Measurements from ENCODE around the gene MARCKSL1. TPM values are rescaled to one million over a fixed set of nuclear protein-coding genes. Genes with fewer than 3 reads are reported as not detected.

Gene MARCKSL1
- total and polyA plus RNA-seq, 11 donors, result 6.8 to 44.0 (median 12.1) TPM

DNA sequence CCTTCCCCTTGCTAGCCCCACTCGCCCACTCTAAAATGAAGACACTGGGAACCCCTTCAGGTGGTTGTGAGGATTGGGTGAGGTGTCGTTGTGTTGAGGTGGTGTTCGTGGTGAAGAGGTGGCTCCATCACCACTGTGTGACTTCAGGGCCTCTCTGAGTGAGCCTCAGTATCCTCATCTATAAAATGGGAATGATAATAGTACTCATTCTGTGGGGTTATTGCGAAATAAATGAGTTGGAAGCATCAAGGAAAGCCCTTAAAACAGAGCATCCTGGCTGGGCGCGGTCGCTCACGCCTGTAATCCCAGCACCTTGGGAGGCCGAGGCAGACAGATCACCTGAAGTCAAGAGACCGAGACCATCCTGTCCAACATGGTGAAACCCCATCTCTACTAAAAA is 6.7 kb upstream of the MARCKSL1 start:
- H3K27ac ChIP-seq, result no peak overlapping the region
- TF ChIP-seq, protein P1, sequence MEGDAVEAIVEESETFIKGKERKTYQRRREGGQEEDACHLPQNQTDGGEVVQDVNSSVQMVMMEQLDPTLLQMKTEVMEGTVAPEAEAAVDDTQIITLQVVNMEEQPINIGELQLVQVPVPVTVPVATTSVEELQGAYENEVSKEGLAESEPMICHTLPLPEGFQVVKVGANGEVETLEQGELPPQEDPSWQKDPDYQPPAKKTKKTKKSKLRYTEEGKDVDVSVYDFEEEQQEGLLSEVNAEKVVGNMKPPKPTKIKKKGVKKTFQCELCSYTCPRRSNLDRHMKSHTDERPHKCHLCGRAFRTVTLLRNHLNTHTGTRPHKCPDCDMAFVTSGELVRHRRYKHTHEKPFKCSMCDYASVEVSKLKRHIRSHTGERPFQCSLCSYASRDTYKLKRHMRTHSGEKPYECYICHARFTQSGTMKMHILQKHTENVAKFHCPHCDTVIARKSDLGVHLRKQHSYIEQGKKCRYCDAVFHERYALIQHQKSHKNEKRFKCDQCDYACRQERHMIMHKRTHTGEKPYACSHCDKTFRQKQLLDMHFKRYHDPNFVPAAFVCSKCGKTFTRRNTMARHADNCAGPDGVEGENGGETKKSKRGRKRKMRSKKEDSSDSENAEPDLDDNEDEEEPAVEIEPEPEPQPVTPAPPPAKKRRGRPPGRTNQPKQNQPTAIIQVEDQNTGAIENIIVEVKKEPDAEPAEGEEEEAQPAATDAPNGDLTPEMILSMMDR (IDR thresholded peaks at IDR 0.05), result no peak
- no peak for TF ChIP-seq POLR2A (IDR thresholded peaks at IDR 0.05)
- peaks cover 0 to 43% (median 5%) of the 10 kb centered on the region in 12 donors for H3K4me1 ChIP-seq
- ATAC-seq, result no peak
- 90 to 99% (median 96%) methylated on average over 10 of the region's 10 CpGs for WGBS, 4 donors
- H3K9me3 ChIP-seq, result no peaks in the 10 kb centered on the region
- H3K27me3 ChIP-seq, result no peaks in the 10 kb centered on the region
- H3K4me3 ChIP-seq, result no peak overlapping the region
- no peak for DNase-seq
- no peaks in the 10 kb centered on the region for H3K36me3 ChIP-seq
- intact Hi-C loops (cut with DNase I), result no loop called here

DNA sequence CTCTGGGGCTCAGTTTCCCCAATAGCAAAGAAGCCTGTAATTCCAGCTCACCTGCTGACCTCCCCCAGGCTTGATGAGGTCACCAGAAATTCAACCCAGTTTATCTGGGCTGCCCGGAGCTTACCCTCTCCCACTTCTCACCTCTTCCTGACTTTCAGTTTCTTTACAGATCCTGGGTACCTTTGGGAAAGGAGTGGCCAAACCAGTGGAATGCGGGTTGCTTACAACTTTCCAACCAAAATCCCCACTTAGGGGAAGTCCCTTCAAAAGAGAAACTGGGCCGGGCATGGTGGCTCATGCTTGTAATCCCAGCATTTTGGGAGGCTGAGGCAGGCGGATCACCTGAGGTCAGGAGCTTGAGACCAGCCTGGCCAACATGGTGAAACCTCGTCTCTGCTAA is 5.9 kb upstream of the MARCKSL1 start:
- H3K4me1 ChIP-seq, result peaks cover 2 to 50% (median 9%) of the 10 kb centered on the region in 12 donors
- 80 to 85% (median 82%) methylated on average over 5 of the region's 5 CpGs for WGBS, 4 donors

DNA sequence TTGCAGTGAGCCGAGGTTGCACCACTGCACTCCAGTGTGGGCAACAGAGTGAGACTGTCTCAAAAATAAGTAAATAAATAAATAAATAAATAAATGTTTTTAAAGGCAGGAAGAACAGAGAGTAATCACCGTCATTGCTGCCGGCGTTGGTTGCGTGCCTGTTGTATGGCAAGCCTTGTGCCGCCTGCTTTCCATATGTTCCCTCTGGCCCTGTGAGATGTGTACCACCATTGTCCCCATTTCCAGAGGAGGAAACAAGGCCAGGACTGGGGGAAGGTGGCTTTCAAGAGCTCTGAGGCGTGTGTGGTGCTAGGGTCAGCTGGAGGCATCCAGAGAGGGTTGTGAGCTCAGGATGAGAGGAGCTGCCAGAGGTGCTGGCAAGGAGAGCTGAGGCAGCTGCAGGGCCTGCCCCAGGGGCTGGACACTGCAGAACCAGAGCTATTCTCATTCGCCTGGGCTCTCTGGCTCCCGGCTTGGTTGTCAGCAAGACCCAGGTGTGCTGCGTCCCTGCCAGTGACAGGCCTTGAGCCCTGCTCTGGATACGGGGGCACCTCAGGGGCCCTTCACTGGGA is 5.2 kb upstream of the MARCKSL1 start:
- no peak overlapping the region for H3K4me3 ChIP-seq
- ATAC-seq, result peak in 1 of 4 donors; percentile 16
- no peak overlapping the region for H3K27ac ChIP-seq
- DNase-seq, result peak in 1 of 5 donors; percentile 57
- intact Hi-C loops (cut with DNase I), result no loop called here
- no peaks in the 10 kb centered on the region for H3K9me3 ChIP-seq
- H3K4me1 ChIP-seq, result peaks cover 2 to 57% (median 14%) of the 10 kb centered on the region in 12 donors
- 85 to 91% (median 88%) methylated on average over 10 to 11 of the region's 11 CpGs for WGBS, 4 donors
- TF ChIP-seq, protein P1 (IDR thresholded peaks at IDR 0.05), result no peak
- no peak for TF ChIP-seq POLR2A (IDR thresholded peaks at IDR 0.05)
- H3K36me3 ChIP-seq, result no peaks in the 10 kb centered on the region
- no peaks in the 10 kb centered on the region for H3K27me3 ChIP-seq

More for the DNA sequence above, 5.9 kb upstream of the MARCKSL1 start:
- intact Hi-C loops (cut with DNase I), result no loop called here
- Histone ChIP-seq H3K27ac (no peak overlapping the region), H3K4me3 (no peak overlapping the region), H3K36me3 (no peaks in the 10 kb centered on the region), H3K27me3 (no peaks in the 10 kb centered on the region), H3K9me3 (no peaks in the 10 kb centered on the region)
- TF ChIP-seq POLR2A (IDR thresholded peaks at IDR 0.05), result no peak
- TF ChIP-seq, protein P1 (IDR thresholded peaks at IDR 0.05), result no peak
- DNase-seq (no peak), ATAC-seq (no peak)

DNA sequence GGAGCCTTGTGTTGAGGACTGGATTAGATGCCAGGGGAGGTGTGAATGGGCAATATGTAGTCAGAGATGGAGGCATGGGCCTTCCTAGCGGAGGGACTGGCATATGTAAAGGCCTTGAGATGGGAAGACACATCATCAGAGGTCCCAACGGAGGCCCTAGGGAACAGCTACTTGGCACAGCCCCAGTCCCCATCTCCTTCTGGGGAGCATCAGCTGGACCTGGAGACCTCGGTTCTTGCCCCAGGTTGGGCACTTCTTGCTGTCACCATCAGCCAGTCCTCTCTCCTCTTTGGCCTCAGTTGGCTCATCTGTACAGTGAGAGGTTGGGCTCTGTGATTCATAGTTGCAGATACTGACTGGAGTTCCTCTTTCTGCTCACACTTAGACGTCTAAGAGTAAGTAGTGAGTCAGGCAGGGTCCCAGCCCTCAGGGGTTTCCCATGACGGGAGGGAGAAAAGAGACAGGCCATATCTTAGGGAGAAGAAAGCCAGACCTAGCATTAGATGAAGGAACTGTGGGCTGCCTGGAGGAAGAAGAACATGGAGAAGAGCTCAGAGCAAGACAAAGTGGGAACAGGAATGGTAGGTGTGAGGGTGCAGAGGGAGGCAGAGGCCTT is 3.4 kb upstream of the MARCKSL1 start:
- intact Hi-C loops (cut with DNase I), result loop anchor here in 1 of 10 donors (10.0 kb wide), 1 partner anchor 115 kb away; the partner anchor contains the start of genes EIF3I and TMEM234
- H3K27ac ChIP-seq, result peak overlapping the region in 1 of 12 donors; percentile 18

More for the DNA sequence above, 3.4 kb upstream of the MARCKSL1 start:
- WGBS, 4 donors, result 78 to 84% (median 84%) methylated on average over 4 to 5 of the region's 5 CpGs
- peaks cover 0 to 5% (median 0%) of the 10 kb centered on the region in 9 donors for H3K27me3 ChIP-seq
- H3K9me3 ChIP-seq, result no peaks in the 10 kb centered on the region
- peaks cover 5 to 60% (median 19%) of the 10 kb centered on the region in 12 donors for H3K4me1 ChIP-seq
- TF ChIP-seq, protein P1 (IDR thresholded peaks at IDR 0.05), result no peak
- TF ChIP-seq POLR2A (IDR thresholded peaks at IDR 0.05), result no peak
- ATAC-seq, result no peak
- H3K4me3 ChIP-seq, result no peak overlapping the region
- DNase-seq, result no peak
- no peaks in the 10 kb centered on the region for H3K36me3 ChIP-seq
